Measurements from ENCODE around the gene MEI4.
"Not testable (repeated sequence)": the region's sequence is repeated elsewhere in the genome, so short reads cannot be mapped to it uniquely, and the experiment has no call there.

MEI4 gene

GRCh38 chr6:77683515-77683914 is 30.7 kb downstream of the MEI4 start:
- H3K9me3 ChIP-seq (ENCODE audit: control insufficient read depth, low read depth, low read length), result no peaks in the 10 kb centered on the region
- H3K27me3 ChIP-seq (ENCODE audit: control insufficient read depth, insufficient read depth, low read length), result no peaks in the 10 kb centered on the region
- H3K4me1 ChIP-seq (ENCODE audit: control insufficient read depth, low read depth, low read length), result no peaks in the 10 kb centered on the region
- no peaks in the 10 kb centered on the region for H3K36me3 ChIP-seq (ENCODE audit: control insufficient read depth, low read depth, low read length)
- H3K4me3 ChIP-seq (ENCODE audit: low read length), result no peak overlapping the region
- no peak overlapping the region for H3K27ac ChIP-seq (ENCODE audit: low read length)
- no peak overlapping the region for H3K9ac ChIP-seq (ENCODE audit: low read length)

- Histone ChIP-seq H3K4me3 (ENCODE audit: low read length) (no peak overlapping the region), H3K9ac (ENCODE audit: low read length) (no peak overlapping the region), H3K27ac (ENCODE audit: low read length) (no peak overlapping the region), H3K36me3 (ENCODE audit: control insufficient read depth, low read depth, low read length) (no peaks in the 10 kb centered on the region), H3K4me1 (ENCODE audit: control insufficient read depth, low read depth, low read length) (no peaks in the 10 kb centered on the region), H3K27me3 (ENCODE audit: control insufficient read depth, insufficient read depth, low read length) (no peaks in the 10 kb centered on the region), H3K9me3 (ENCODE audit: control insufficient read depth, low read depth, low read length) (no peaks in the 10 kb centered on the region)
Observed at GRCh38 chr6:77686931-77687330, 34.1 kb downstream of the MEI4 start.

GRCh38 chr6:77688649-77689048 is 35.8 kb downstream of the MEI4 start:
- Histone ChIP-seq H3K9me3 (ENCODE audit: control insufficient read depth, low read depth, low read length) (no peaks in the 10 kb centered on the region), H3K27ac (ENCODE audit: low read length) (no peak overlapping the region), H3K4me3 (ENCODE audit: low read length) (no peak overlapping the region), H3K36me3 (ENCODE audit: control insufficient read depth, low read depth, low read length) (no peaks in the 10 kb centered on the region), H3K9ac (ENCODE audit: low read length) (no peak overlapping the region), H3K4me1 (ENCODE audit: control insufficient read depth, low read depth, low read length) (no peaks in the 10 kb centered on the region), H3K27me3 (ENCODE audit: control insufficient read depth, insufficient read depth, low read length) (no peaks in the 10 kb centered on the region)

- not testable (repeated sequence) for H3K27ac ChIP-seq (ENCODE audit: low read length); H3K4me3 ChIP-seq (ENCODE audit: low read length); H3K9ac ChIP-seq (ENCODE audit: low read length); H3K9me3 ChIP-seq (ENCODE audit: control insufficient read depth, low read depth, low read length); H3K36me3 ChIP-seq (ENCODE audit: control insufficient read depth, low read depth, low read length); H3K27me3 ChIP-seq (ENCODE audit: control insufficient read depth, insufficient read depth, low read length)
- peaks cover 21% of the 10 kb centered on the region for H3K4me1 ChIP-seq (ENCODE audit: control insufficient read depth, low read depth, low read length)
Observed at GRCh38 chr6:77700095-77700494, 47.3 kb downstream of the MEI4 start.

GRCh38 chr6:77707603-77708002 is 54.8 kb downstream of the MEI4 start:
- Histone ChIP-seq H3K9me3 (ENCODE audit: control insufficient read depth, low read depth, low read length) (no peaks in the 10 kb centered on the region), H3K9ac (ENCODE audit: low read length) (no peak overlapping the region), H3K4me1 (ENCODE audit: control insufficient read depth, low read depth, low read length) (peaks cover 21% of the 10 kb centered on the region), H3K36me3 (ENCODE audit: control insufficient read depth, low read depth, low read length) (no peaks in the 10 kb centered on the region), H3K27me3 (ENCODE audit: control insufficient read depth, insufficient read depth, low read length) (no peaks in the 10 kb centered on the region), H3K4me3 (ENCODE audit: low read length) (no peak overlapping the region), H3K27ac (ENCODE audit: low read length) (no peak overlapping the region)

GRCh38 chr6:77715588-77715987 is 62.7 kb downstream of the MEI4 start:
- no peaks in the 10 kb centered on the region for H3K9me3 ChIP-seq (ENCODE audit: control insufficient read depth, low read depth, low read length)
- H3K36me3 ChIP-seq (ENCODE audit: control insufficient read depth, low read depth, low read length), result no peaks in the 10 kb centered on the region
- H3K27me3 ChIP-seq (ENCODE audit: control insufficient read depth, insufficient read depth, low read length), result no peaks in the 10 kb centered on the region
- H3K4me3 ChIP-seq (ENCODE audit: low read length), result no peak overlapping the region
- H3K4me1 ChIP-seq (ENCODE audit: control insufficient read depth, low read depth, low read length), result peaks cover 9% of the 10 kb centered on the region
- H3K27ac ChIP-seq (ENCODE audit: low read length), result no peak overlapping the region
- H3K9ac ChIP-seq (ENCODE audit: low read length), result no peak overlapping the region

GRCh38 chr6:77716311-77716710 is 63.5 kb downstream of the MEI4 start:
- H3K4me3 ChIP-seq (ENCODE audit: low read length), result no peak overlapping the region
- peaks cover 9% of the 10 kb centered on the region for H3K4me1 ChIP-seq (ENCODE audit: control insufficient read depth, low read depth, low read length)
- H3K27me3 ChIP-seq (ENCODE audit: control insufficient read depth, insufficient read depth, low read length), result no peaks in the 10 kb centered on the region
- no peaks in the 10 kb centered on the region for H3K9me3 ChIP-seq (ENCODE audit: control insufficient read depth, low read depth, low read length)
- no peaks in the 10 kb centered on the region for H3K36me3 ChIP-seq (ENCODE audit: control insufficient read depth, low read depth, low read length)
- no peak overlapping the region for H3K9ac ChIP-seq (ENCODE audit: low read length)
- H3K27ac ChIP-seq (ENCODE audit: low read length), result no peak overlapping the region

GRCh38 chr6:77736010-77736409 is 83.2 kb downstream of the MEI4 start:
- H3K4me1 ChIP-seq (ENCODE audit: control insufficient read depth, low read depth, low read length); H3K36me3 ChIP-seq (ENCODE audit: control insufficient read depth, low read depth, low read length); H3K9me3 ChIP-seq (ENCODE audit: control insufficient read depth, low read depth, low read length); H3K27ac ChIP-seq (ENCODE audit: low read length); H3K4me3 ChIP-seq (ENCODE audit: low read length); H3K27me3 ChIP-seq (ENCODE audit: control insufficient read depth, insufficient read depth, low read length); H3K9ac ChIP-seq (ENCODE audit: low read length): not testable (repeated sequence)

GRCh38 chr6:77740380-77740779 is 87.5 kb downstream of the MEI4 start:
- Histone ChIP-seq H3K36me3 (ENCODE audit: control insufficient read depth, low read depth, low read length) (no peaks in the 10 kb centered on the region), H3K9me3 (ENCODE audit: control insufficient read depth, low read depth, low read length) (no peaks in the 10 kb centered on the region), H3K4me1 (ENCODE audit: control insufficient read depth, low read depth, low read length) (no peaks in the 10 kb centered on the region), H3K27me3 (ENCODE audit: control insufficient read depth, insufficient read depth, low read length) (no peaks in the 10 kb centered on the region), H3K27ac (ENCODE audit: low read length) (no peak overlapping the region), H3K4me3 (ENCODE audit: low read length) (no peak overlapping the region), H3K9ac (ENCODE audit: low read length) (no peak overlapping the region)

GRCh38 chr6:77752156-77752555 is 99.3 kb downstream of the MEI4 start:
- H3K36me3 ChIP-seq (ENCODE audit: control insufficient read depth, low read depth, low read length); H3K9me3 ChIP-seq (ENCODE audit: control insufficient read depth, low read depth, low read length); H3K4me1 ChIP-seq (ENCODE audit: control insufficient read depth, low read depth, low read length); H3K27me3 ChIP-seq (ENCODE audit: control insufficient read depth, insufficient read depth, low read length); H3K4me3 ChIP-seq (ENCODE audit: low read length); H3K9ac ChIP-seq (ENCODE audit: low read length); H3K27ac ChIP-seq (ENCODE audit: low read length): not testable (repeated sequence)

- Histone ChIP-seq H3K27ac (ENCODE audit: low read length) (no peak overlapping the region), H3K4me3 (ENCODE audit: low read length) (no peak overlapping the region), H3K4me1 (ENCODE audit: control insufficient read depth, low read depth, low read length) (no peaks in the 10 kb centered on the region), H3K27me3 (ENCODE audit: control insufficient read depth, insufficient read depth, low read length) (no peaks in the 10 kb centered on the region), H3K36me3 (ENCODE audit: control insufficient read depth, low read depth, low read length) (no peaks in the 10 kb centered on the region), H3K9me3 (ENCODE audit: control insufficient read depth, low read depth, low read length) (no peaks in the 10 kb centered on the region), H3K9ac (ENCODE audit: low read length) (no peak overlapping the region)
Observed at GRCh38 chr6:77762386-77762785, 109.5 kb downstream of the MEI4 start.

GRCh38 chr6:77763124-77763523 is 110.3 kb downstream of the MEI4 start:
- no peak overlapping the region for H3K27ac ChIP-seq (ENCODE audit: low read length)
- no peaks in the 10 kb centered on the region for H3K9me3 ChIP-seq (ENCODE audit: control insufficient read depth, low read depth, low read length)
- H3K4me3 ChIP-seq (ENCODE audit: low read length), result no peak overlapping the region
- H3K4me1 ChIP-seq (ENCODE audit: control insufficient read depth, low read depth, low read length), result no peaks in the 10 kb centered on the region
- H3K36me3 ChIP-seq (ENCODE audit: control insufficient read depth, low read depth, low read length), result no peaks in the 10 kb centered on the region
- no peaks in the 10 kb centered on the region for H3K27me3 ChIP-seq (ENCODE audit: control insufficient read depth, insufficient read depth, low read length)
- H3K9ac ChIP-seq (ENCODE audit: low read length), result no peak overlapping the region

GRCh38 chr6:77764364-77764763 is 111.5 kb downstream of the MEI4 start:
- Histone ChIP-seq H3K9ac (ENCODE audit: low read length) (no peak overlapping the region), H3K9me3 (ENCODE audit: control insufficient read depth, low read depth, low read length) (no peaks in the 10 kb centered on the region)

More at GRCh38 chr6:77764364-77764763, 111.5 kb downstream of the MEI4 start:
- Histone ChIP-seq H3K27ac (ENCODE audit: low read length) (no peak overlapping the region), H3K4me3 (ENCODE audit: low read length) (no peak overlapping the region), H3K36me3 (ENCODE audit: control insufficient read depth, low read depth, low read length) (no peaks in the 10 kb centered on the region), H3K4me1 (ENCODE audit: control insufficient read depth, low read depth, low read length) (no peaks in the 10 kb centered on the region), H3K27me3 (ENCODE audit: control insufficient read depth, insufficient read depth, low read length) (no peaks in the 10 kb centered on the region)
